Body of pancreas (tissue), 4 donors: ENCODE measurements around the gene CRTC2. TPM values are rescaled to one million over a fixed set of nuclear protein-coding genes. Genes with fewer than 3 reads are reported as not detected.
A peak's percentile ranks its signal among the peaks of the same experiment; 100 is the strongest.

ENCODE experiments used
- ATAC-seq: fragments of 150-250 bp; one replicate; pipeline ENCODE4 v1.9.1; 2016
- DNase-seq, 4 donors: peaks; one replicate each; pipeline ENCODE4 v3.0.0-alpha.2; 2019
- H3K27ac ChIP-seq, 4 donors: fragments of 200-600 bp; sonication (generic); 1 replicate in 3 of 4; 2 replicates in 1 of 4; pipeline versions ENCODE4 v1.5.1 to v1.6.1; 2016 to 2019; ENCODE audit warnings: mild to moderate bottlenecking in 1 of 4, mixed read lengths in 1 of 4, moderate library complexity in 1 of 4
- H3K27me3 ChIP-seq, 2 donors: fragments of 200-600 bp; sonication (generic); one replicate each; pipeline ENCODE4 v1.6.0; 2016; ENCODE audit warnings: mild to moderate bottlenecking in 1 of 2
- H3K36me3 ChIP-seq, 2 donors: fragments of 200-600 bp; sonication (generic); replicated peaks in 1 of 2; 2 replicates each; pipeline ENCODE4 v1.5.1; 2016; ENCODE audit warnings: low read depth in 2 of 2; ENCODE audit not compliant: insufficient read depth in 1 of 2
- H3K4me1 ChIP-seq: fragments of 200-600 bp; sonication (generic); one replicate; pipeline ENCODE4 v1.6.0; 2016
- H3K4me3 ChIP-seq, 2 donors: fragments of 200-600 bp; sonication (generic); 1 replicate in 1 of 2; 2 replicates in 1 of 2; pipeline ENCODE4 v1.5.1; 2016 to 2019
- H3K9me3 ChIP-seq, 3 donors: fragments of 200-600 bp; sonication (generic); 1 replicate in 2 of 3; 2 replicates in 1 of 3; pipeline ENCODE4 v1.5.1; 2016
- CTCF ChIP-seq, 7 experiments: fragments of 450-650 bp in 4 of 7; fragments of 200-600 bp in 3 of 7; sonication (generic) in 3 of 7; IDR thresholded peaks; one replicate each; pipeline ENCODE4 v1.5.1; 2016 to 2019; ENCODE audit warnings: antibody characterized with exemption in 7 of 7
- POLR2A ChIP-seq, 3 donors: fragments of 450-650 bp; IDR thresholded peaks; one replicate each; pipeline ENCODE4 v1.6.1; 2016; ENCODE audit warnings: antibody characterized with exemption in 3 of 3, mild to moderate bottlenecking in 2 of 3
- WGBS, 2 donors: methylation state at CpG; one replicate each; pipeline ENCODE4 v1.1.5; 2017; 5-methylcytosine and 5-hydroxymethylcytosine counted together
- intact Hi-C: fragments of 100-400 bp; cut with DNase I; formaldehyde crosslinking; loops from one replicate; pipeline ENCODE4 v1.15.1; 2023
- total RNA-seq, 2 donors: library from RNA; depleted of rRNA; stranded (reverse); fragments of >200 nt; gene quantifications; one replicate each; pipeline ENCODE4 v1.1.0, GENCODE V29; 2016

Gene CRTC2
- total RNA-seq, 2 donors from 2014 or later = 15.2 to 15.8 TPM

GRCh38 chr1:153951183-153951582, 7.2 kb downstream of the CRTC2 start:
- whole genome bisulfite sequencing, 2 donors = 86 to 95% methylated on average over 8 to 11 of the region's 11 CpGs

GRCh38 chr1:153946622-153947241, 11.7 kb downstream of the CRTC2 start, which contains the start of gene DENND4B:
Gene DENND4B, minus strand, starts transcription at chr1:153946718. Its CDS starts 2,344 bp downstream, at chr1:153944374.
- Histone ChIP-seq H3K4me3 (peak within 1 kb of the TSS; percentile 32 to 74), H3K4me1 (peaks cover 26% of the 10 kb centered on the region), H3K27me3 (no peaks in the 10 kb centered on the region), H3K9me3 (no peaks in the 10 kb centered on the region), H3K27ac (peak within 1 kb of the TSS; percentile 79 to 95 (median 90)), H3K36me3 (peaks cover 0 to 12% of the 10 kb centered on the region in 2 donors)
- intact Hi-C loops = loop anchor here (10.0 kb wide), 1 partner anchor 142 kb away; no protein-coding TSS in a partner anchor
- TF ChIP-seq CTCF (IDR thresholded peaks at IDR 0.05) (peak; percentile 89 to 99 (median 97)), POLR2A (IDR thresholded peaks at IDR 0.05) (no peak)
- DNase-seq (peak; percentile 80 to 86 (median 84)), ATAC-seq (peak; percentile 91)
- 16 to 36% methylated on average over 6 to 13 of the region's 28 CpGs for WGBS, 2 donors

More at GRCh38 chr1:153951183-153951582, 7.2 kb downstream of the CRTC2 start:
- H3K9me3 ChIP-seq = no peaks in the 10 kb centered on the region
- DNase-seq (no peak), ATAC-seq (no peak)
- H3K27ac ChIP-seq = no peak overlapping the region
- H3K4me1 ChIP-seq = peaks cover 12% of the 10 kb centered on the region
- H3K27me3 ChIP-seq = no peaks in the 10 kb centered on the region
- H3K36me3 ChIP-seq = peaks cover 0 to 16% of the 10 kb centered on the region in 2 donors
- H3K4me3 ChIP-seq = no peak overlapping the region
- intact Hi-C loops = no loop called here
- TF ChIP-seq POLR2A (IDR thresholded peaks at IDR 0.05) = no peak
- no peak for TF ChIP-seq CTCF (IDR thresholded peaks at IDR 0.05)

GRCh38 chr1:153945795-153946621, 12.4 kb downstream of the CRTC2 start:
- no peak for TF ChIP-seq CTCF (IDR thresholded peaks at IDR 0.05)
- peak in 2 of 3 donors; percentile 48 to 52 for TF ChIP-seq POLR2A (IDR thresholded peaks at IDR 0.05)
- H3K4me3 ChIP-seq = peak overlapping the region; percentile 32 to 74
- no peaks in the 10 kb centered on the region for H3K9me3 ChIP-seq
- H3K27me3 ChIP-seq = no peaks in the 10 kb centered on the region
- intact Hi-C loops = loop anchor here (10.0 kb wide), 1 partner anchor 141 kb away; no protein-coding TSS in a partner anchor
- H3K4me1 ChIP-seq = peaks cover 26% of the 10 kb centered on the region
- peak overlapping the region; percentile 79 to 95 (median 90) for H3K27ac ChIP-seq
- peaks cover 0 to 6% of the 10 kb centered on the region in 2 donors for H3K36me3 ChIP-seq
- ATAC-seq (peak; percentile 76), DNase-seq (peak; percentile 72 to 86 (median 76))
- 1% methylated on average over 89 of the region's 95 CpGs; no CpG with 5 or more reads in 1 of the 2 donors for whole genome bisulfite sequencing, 2 donors

- H3K27me3 ChIP-seq = no peaks in the 10 kb centered on the region
- peak overlapping the region; percentile 79 to 95 (median 90) for H3K27ac ChIP-seq
- DNase-seq (peak in 3 of 4 donors; percentile 29 to 71 (median 30)), ATAC-seq (no peak)
- peaks cover 26% of the 10 kb centered on the region for H3K4me1 ChIP-seq
- peak overlapping the region; percentile 32 to 74 for H3K4me3 ChIP-seq
- TF ChIP-seq CTCF (IDR thresholded peaks at IDR 0.05) (no peak), POLR2A (IDR thresholded peaks at IDR 0.05) (no peak)
- H3K36me3 ChIP-seq = peaks cover 0 to 2% of the 10 kb centered on the region in 2 donors
- H3K9me3 ChIP-seq = no peaks in the 10 kb centered on the region
- intact Hi-C loops = loop anchor here (10.0 kb wide), 1 partner anchor 140 kb away; no protein-coding TSS in a partner anchor
- 26 to 71% methylated on average over 7 to 11 of the region's 12 CpGs for WGBS, 2 donors
These were observed 13.1 kb downstream of the CRTC2 start for GRCh38 chr1:153945131-153945794.
